GM10266 (cell line): ENCODE data around the gene REXO1.

Experiments
- DNase-seq: peaks from one replicate; pipeline ENCODE4 v3.0.0; 2012; ENCODE audit errors: extremely low spot score
- CTCF ChIP-seq: IDR thresholded peaks from 2 replicates; pipeline ENCODE4 v1.5.1; 2012; ENCODE audit warnings: mild to moderate bottlenecking, low read depth; ENCODE audit not compliant: control insufficient read depth, insufficient read depth; ENCODE audit errors: missing control alignments

The REXO1 gene

DNA sequence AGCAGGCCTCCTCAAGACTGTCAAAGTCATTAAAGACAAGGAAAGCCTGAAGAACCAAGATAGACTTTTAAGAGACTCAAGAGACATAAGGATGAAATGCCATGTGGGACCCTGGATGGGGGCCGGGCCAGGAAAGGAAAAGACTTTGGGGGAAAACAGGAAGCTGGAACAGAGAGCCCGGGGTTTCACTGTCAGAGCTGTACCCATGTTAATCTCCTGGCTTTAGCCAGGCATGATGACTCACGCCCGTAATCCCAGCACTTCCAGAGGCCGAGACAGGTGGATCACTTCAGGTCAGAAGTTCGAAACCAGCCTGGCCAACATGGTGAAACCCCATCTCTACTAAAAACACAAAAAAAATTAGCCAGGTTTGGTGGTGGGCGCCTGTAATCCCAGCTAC, 20.7 kb upstream of the REXO1 start:
- no peak for DNase-seq
- TF ChIP-seq CTCF, result no peak

GRCh38 chr19:1867349-1867724, 19.1 kb upstream of the REXO1 start:
- no peak for TF ChIP-seq CTCF
- DNase-seq, result no peak

- no peak for DNase-seq
- no peak for TF ChIP-seq CTCF
Measured at GRCh38 chr19:1866693-1867348, 18.5 kb upstream of the REXO1 start.

DNA sequence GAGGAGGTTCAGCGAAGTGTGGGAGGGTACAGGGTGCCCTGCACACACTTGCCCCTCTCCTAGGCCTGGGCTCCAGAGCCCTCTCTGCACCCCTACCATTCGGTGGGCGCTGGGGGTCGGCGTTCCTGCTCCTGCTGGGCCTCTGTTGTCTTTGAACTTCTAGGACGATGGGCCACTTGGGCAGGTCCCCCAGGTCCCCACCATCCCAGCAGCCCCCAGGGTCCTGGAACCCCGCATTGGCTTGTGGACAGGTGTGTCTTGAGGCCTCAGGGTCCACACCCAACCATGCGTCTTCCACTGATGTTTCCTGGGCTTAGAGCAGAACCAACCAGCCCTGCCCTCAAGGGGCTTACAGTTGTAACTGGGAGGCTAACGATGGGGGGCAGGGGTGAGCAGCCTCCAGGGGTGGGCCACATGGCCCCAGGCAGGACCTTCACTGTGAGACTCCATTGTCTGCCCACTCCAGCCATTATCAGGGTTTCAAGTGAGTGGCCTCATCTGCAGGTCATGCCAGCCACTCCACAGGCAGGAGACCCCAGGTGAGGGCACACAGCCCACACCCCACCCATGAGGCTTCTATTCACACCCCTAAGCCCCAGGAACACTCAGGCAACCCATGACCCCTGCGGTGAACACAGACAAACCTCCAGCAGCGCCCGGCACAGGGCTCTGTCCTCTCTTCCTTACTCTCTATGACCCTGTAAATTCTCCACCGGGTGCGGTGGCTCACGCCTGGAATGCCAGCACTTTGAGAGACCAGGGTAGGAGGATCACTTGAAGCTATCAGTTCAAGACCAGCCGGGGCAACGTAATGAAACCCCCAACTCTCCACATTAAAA, 17.1 kb upstream of the REXO1 start:
- DNase-seq, result no peak

DNA sequence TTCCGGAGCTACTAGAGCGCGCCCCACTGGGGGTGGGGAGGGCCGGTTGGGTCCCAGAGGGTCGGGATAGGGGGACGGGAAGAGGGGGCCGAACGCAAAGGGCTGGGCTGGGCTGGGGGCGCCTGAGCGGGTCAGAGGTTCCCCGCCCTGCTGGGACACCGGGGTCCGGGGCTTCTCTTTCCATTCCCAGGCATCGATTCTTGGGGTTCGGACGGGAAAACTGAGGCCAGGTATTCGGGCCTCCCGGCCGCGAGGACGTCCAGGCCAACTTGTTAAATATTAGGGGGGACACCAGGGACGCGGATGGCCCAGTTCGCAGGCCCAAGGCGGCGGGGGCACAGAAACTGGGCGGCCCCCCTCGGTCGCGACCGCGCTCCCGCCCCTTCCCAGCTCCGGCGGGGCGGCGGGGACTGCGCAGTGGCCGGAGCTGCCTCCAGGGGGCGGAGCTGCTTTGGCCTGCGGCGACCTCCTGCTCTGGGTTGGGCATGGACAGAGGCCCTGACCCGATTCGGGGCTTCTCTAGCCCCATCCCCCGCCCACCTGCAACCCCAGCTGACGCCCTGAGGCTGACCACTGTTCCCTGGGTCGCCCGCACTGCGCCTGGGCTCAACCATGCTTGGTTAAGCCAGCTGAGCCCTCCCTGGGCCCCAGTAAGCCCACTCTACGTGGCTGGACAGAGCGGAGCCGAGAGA, 16.3 kb upstream of the REXO1 start:
- peak; percentile 89 for DNase-seq
- TF ChIP-seq CTCF, result peak; percentile 94

More for the DNA sequence above, 17.1 kb upstream of the REXO1 start:
- TF ChIP-seq CTCF, result no peak

GRCh38 chr19:1863638-1864479, 15.6 kb upstream of the REXO1 start:
- peak; percentile 99 for DNase-seq
- TF ChIP-seq CTCF, result no peak

DNA sequence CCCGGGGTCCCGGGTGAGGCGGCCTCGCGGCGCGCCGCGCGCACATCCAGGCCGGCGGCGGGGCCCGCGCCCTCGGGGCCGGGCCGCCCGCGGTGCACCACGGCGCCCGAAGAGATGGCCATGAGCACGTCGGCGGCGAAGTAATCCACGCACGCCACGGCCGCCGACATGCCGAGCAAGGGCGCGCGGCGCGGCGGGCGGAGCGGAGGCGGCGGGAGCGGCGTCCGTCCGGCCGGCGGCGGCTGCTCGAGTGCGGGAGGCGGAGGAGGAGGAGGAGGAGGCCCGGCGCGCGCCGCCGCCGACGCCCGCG, 15.0 kb upstream of the REXO1 start, which contains the start of gene KLF16:
Gene KLF16 (minus strand): TSS at position 252 of the 310 bp plus-strand sequence. CDS start 82 bp downstream, at position 170.
- no peak for TF ChIP-seq CTCF
- peak; percentile 56 for DNase-seq
